ENCODE results near the gene APOBEC3G.

The APOBEC3G gene

GRCh38 chr22:39108487-39108886 lies 31.4 kb downstream of the APOBEC3G start:
- TF ChIP-seq CTCF (IDR thresholded peaks at IDR 0.05; ENCODE audit: borderline replicate concordance, insufficient read depth, low read depth, low read length), result no peak
- H3K4me3 ChIP-seq (ENCODE audit: low read depth, low read length), result no peak overlapping the region

- no peak for TF ChIP-seq CTCF (IDR thresholded peaks at IDR 0.05; ENCODE audit: borderline replicate concordance, insufficient read depth, low read depth, low read length)
- H3K4me3 ChIP-seq (ENCODE audit: low read depth, low read length), result no peak overlapping the region
Measured at GRCh38 chr22:39109361-39109760, 32.3 kb downstream of the APOBEC3G start.

GRCh38 chr22:39110631-39111561 lies 33.8 kb downstream of the APOBEC3G start:
- no peak for TF ChIP-seq CTCF (IDR thresholded peaks at IDR 0.05; ENCODE audit: borderline replicate concordance, insufficient read depth, low read depth, low read length)
- H3K4me3 ChIP-seq (ENCODE audit: low read depth, low read length), result no peak overlapping the region

GRCh38 chr22:39114112-39114511 lies 37.0 kb downstream of the APOBEC3G start:
- TF ChIP-seq CTCF (IDR thresholded peaks at IDR 0.05; ENCODE audit: borderline replicate concordance, insufficient read depth, low read depth, low read length), result no peak
- H3K4me3 ChIP-seq (ENCODE audit: low read depth, low read length), result no peak overlapping the region

GRCh38 chr22:39115570-39115969 lies 38.5 kb downstream of the APOBEC3G start:
- no peak for TF ChIP-seq CTCF (IDR thresholded peaks at IDR 0.05; ENCODE audit: borderline replicate concordance, insufficient read depth, low read depth, low read length)
- H3K4me3 ChIP-seq (ENCODE audit: low read depth, low read length), result no peak overlapping the region

- TF ChIP-seq CTCF (IDR thresholded peaks at IDR 0.05; ENCODE audit: borderline replicate concordance, insufficient read depth, low read depth, low read length), result no peak
- H3K4me3 ChIP-seq (ENCODE audit: low read depth, low read length), result no peak overlapping the region
Measured at GRCh38 chr22:39115977-39116621, 39.0 kb downstream of the APOBEC3G start.
